GM10248 (cell line): ENCODE measurements around the gene S1PR4.

ENCODE experiments used
- CTCF ChIA-PET: fragments of 300-600 bp; sonication (Branson Sonifier 250); formaldehyde crosslinking; extraction: SDS; loops from one replicate; lab custom pipeline; 2021; ENCODE audit warnings: antibody characterized with exemption; lab: Yijun Ruan, JAX
- POLR2A ChIA-PET: fragments of 350-650 bp; sonication (Branson Sonifier 250); formaldehyde crosslinking; extraction: SDS; loops from one replicate; lab custom pipeline; 2020; ENCODE audit warnings: antibody characterized with exemption; lab: Yijun Ruan, JAX
- DNase-seq: peaks from one replicate; pipeline ENCODE4 v3.0.0; 2012; ENCODE audit errors: extremely low spot score
- CTCF ChIP-seq: IDR thresholded peaks from 2 replicates; pipeline ENCODE4 v1.5.1; 2012; ENCODE audit warnings: mild to moderate bottlenecking, low read depth; ENCODE audit errors: extremely low read depth, missing control alignments, control extremely low read depth

Gene S1PR4

GRCh38 chr19:3184847-3185460, 6.4 kb downstream of the S1PR4 start:
- no peak for DNase-seq
- no peak for TF ChIP-seq CTCF
- CTCF ChIA-PET = interaction anchor here (1.0 to 1.4 kb wide), 3 partner anchors 56 to 81 kb away, joined by 3 to 5 read pairs (median 3); no protein-coding TSS in a partner anchor
- POLR2A ChIA-PET = no interaction called here

- POLR2A ChIA-PET = no interaction called here
- no peak for TF ChIP-seq CTCF
- peak; percentile 90 for DNase-seq
- CTCF ChIA-PET = interaction anchor here (1.4 kb wide), 1 partner anchor 235 kb away, joined by 4 read pairs; no protein-coding TSS in a partner anchor
These were observed 7.0 kb downstream of the S1PR4 start, which contains the start of gene NCLN for GRCh38 chr19:3185461-3186159. TSS of gene NCLN (plus strand) at chr19:3185930. CDS start at chr19:3186031, 101 bp downstream.

GRCh38 chr19:3186160-3186688, 7.7 kb downstream of the S1PR4 start:
- ChIA-PET CTCF (interaction anchor here (1.0 to 1.4 kb wide), 2 partner anchors 118 to 236 kb away, joined by 3 to 4 read pairs; no protein-coding TSS in a partner anchor), POLR2A (no interaction called here)
- no peak for DNase-seq
- TF ChIP-seq CTCF = no peak

GRCh38 chr19:3186891-3187661, 8.5 kb downstream of the S1PR4 start:
- ChIA-PET POLR2A (no interaction called here), CTCF (interaction anchor here (1.0 to 1.4 kb wide), 2 partner anchors 118 to 237 kb away, joined by 3 to 4 read pairs; no protein-coding TSS in a partner anchor)
- DNase-seq = no peak
- TF ChIP-seq CTCF = no peak

GRCh38 chr19:3187662-3188511, 9.3 kb downstream of the S1PR4 start:
- no peak for TF ChIP-seq CTCF
- POLR2A ChIA-PET = no interaction called here
- DNase-seq = no peak
- CTCF ChIA-PET = no interaction called here
